GM18519 (cell line): ENCODE data around the gene ERC1.

Experiments
- ATAC-seq: cut with Tn5 transposase; IDR thresholded peaks from one replicate; pipeline ENCODE4 v1.9.1; 2021; ENCODE audit warnings: mild to moderate bottlenecking, moderate library complexity; ENCODE audit not compliant: unreplicated experiment, low FRiP score

The ERC1 gene

GRCh38 chr12:1518591-1519516 is 527.8 kb downstream of the ERC1 start:
- no peak for ATAC-seq

- ATAC-seq, result no peak
Observed at GRCh38 chr12:1519642-1520041, 528.6 kb downstream of the ERC1 start.

GRCh38 chr12:1523046-1523445 is 532.0 kb downstream of the ERC1 start:
- ATAC-seq, result no peak

GRCh38 chr12:1523558-1524050 is 532.6 kb downstream of the ERC1 start:
- ATAC-seq, result no peak

- no peak for ATAC-seq
Observed at GRCh38 chr12:1525858-1526257, 534.8 kb downstream of the ERC1 start.

GRCh38 chr12:1527789-1528188 is 536.8 kb downstream of the ERC1 start:
- no peak for ATAC-seq

GRCh38 chr12:1528791-1529190 is 537.8 kb downstream of the ERC1 start:
- ATAC-seq, result no peak

GRCh38 chr12:1529228-1529861 is 538.3 kb downstream of the ERC1 start:
- no peak for ATAC-seq

- no peak for ATAC-seq
Observed at GRCh38 chr12:1529862-1530591, 539.0 kb downstream of the ERC1 start.

- ATAC-seq, result no peak
Observed at GRCh38 chr12:1530592-1531152, 539.6 kb downstream of the ERC1 start.

GRCh38 chr12:1531153-1531653 is 540.2 kb downstream of the ERC1 start:
- ATAC-seq, result no peak

- no peak for ATAC-seq
Observed at GRCh38 chr12:1531654-1532374, 540.8 kb downstream of the ERC1 start.

- ATAC-seq, result no peak
Observed at GRCh38 chr12:1532375-1533165, 541.5 kb downstream of the ERC1 start.

- no peak for ATAC-seq
Observed at GRCh38 chr12:1533205-1533601, 542.2 kb downstream of the ERC1 start.

- peak; percentile 40 for ATAC-seq
Observed at GRCh38 chr12:1533602-1534304, 542.7 kb downstream of the ERC1 start.

GRCh38 chr12:1534748-1535147 is 543.7 kb downstream of the ERC1 start:
- ATAC-seq, result no peak

- no peak for ATAC-seq
Observed at GRCh38 chr12:1536817-1537216, 545.8 kb downstream of the ERC1 start.

- ATAC-seq, result no peak
Observed at GRCh38 chr12:1539135-1539534, 548.1 kb downstream of the ERC1 start.
